Left ventricle myocardium superior (tissue), 1 donor: ENCODE measurements around the gene NGEF. TPM values are rescaled to one million over a fixed set of nuclear protein-coding genes. Genes with fewer than 3 reads are reported as not detected.
"Not testable (repeated sequence)": the region's sequence is repeated elsewhere in the genome, so short reads cannot be mapped to it uniquely, and the experiment has no call there.

Source experiments
- ATAC-seq: fragments of 200-7000 bp; cut with Tn5 transposase; one replicate; pipeline ENCODE4 v1.9.1; 2020; ENCODE audit warnings: mild to moderate bottlenecking, moderate library complexity
- DNase-seq: peaks from one replicate; pipeline ENCODE4 v3.0.0-alpha.2; 2020
- intact Hi-C: fragments of 100-400 bp; cut with micrococcal nuclease; formaldehyde crosslinking; loops from one replicate; pipeline ENCODE4 v1.11.0; 2022
- total RNA-seq: library from RNA; stranded (reverse); fragmentation: NEBNext Ultra II Directional; extraction: Animal tissue kit (Norgen Biotek cat#: 25700); gene quantifications from one replicate; pipeline ENCODE4 v1.2.1, GENCODE V29; 2021
- donor health status: DM: no; HTN: yes; CAD: no; lungs with severe emphysema.

NGEF gene
- total RNA-seq, 1 donor from 2014 or later, result not detected

DNA sequence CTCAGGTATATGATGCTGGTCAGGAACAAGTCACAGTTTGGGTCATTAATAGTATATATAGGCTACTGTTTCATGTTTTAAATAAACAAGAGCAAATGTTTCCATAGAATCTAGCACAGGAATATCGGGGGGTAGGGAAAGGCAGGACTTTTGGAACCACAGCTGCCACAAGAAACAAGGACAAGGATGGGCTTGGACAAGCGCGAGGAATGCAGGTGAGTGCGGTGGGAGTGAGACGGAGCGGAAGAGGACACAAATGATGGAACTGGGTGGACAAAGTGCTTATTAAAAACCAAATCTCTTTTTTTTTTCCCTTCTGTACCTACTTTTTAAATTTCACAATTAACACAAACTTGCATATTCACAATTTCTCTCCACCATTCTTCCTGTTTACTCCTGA lies 93.9 kb downstream of the NGEF start:
- ATAC-seq (no peak), DNase-seq (no peak)
- intact Hi-C loops, result no loop called here

DNA sequence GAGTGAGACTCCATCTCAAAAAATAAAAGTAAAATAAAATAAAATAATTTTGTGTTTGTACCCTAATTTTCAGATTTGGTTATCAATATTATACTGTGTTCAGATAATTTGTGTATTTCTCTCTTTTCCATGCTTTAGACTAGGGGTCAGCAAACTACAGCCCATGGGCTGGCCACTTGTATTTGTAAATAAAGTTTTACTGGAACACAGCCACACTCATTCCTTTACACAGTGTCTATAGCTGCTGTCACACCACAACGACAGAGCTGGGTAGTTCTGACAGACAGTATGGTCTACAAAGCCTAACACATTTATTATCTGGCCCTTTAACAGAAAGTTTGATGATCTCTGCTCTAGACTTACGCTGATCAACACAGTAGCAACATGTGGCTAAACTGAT lies 99.2 kb downstream of the NGEF start:
- intact Hi-C loops, result no loop called here
- DNase-seq, result no peak
- ATAC-seq, result no peak

DNA sequence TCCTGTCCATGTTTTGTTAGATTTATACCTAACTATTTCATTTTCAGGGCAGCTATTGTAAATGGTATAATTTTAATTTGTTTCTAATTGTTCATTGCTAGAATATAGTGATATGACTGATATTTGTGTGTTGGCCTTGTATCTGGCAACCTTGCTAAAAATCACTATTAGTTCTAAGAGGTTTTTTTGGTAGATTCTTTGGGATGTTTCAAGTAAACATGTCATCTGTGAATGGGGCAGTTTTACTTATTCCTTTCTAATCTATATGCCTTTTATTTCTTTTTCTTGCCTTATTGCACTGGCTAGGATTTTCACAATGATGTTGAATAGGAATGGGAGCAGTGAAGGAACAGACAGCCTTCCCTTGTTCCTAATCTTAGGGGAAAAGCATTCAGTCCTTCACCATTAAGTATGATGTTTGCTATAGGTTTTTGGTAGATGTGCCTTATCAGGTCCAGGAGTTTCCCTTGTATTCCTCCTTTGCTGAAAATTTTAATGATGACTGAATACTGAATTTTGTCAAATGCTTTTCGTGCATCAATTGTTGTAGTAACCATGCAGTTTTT lies 101.3 kb downstream of the NGEF start:
- intact Hi-C loops, result no loop called here
- no peak for DNase-seq
- ATAC-seq, result no peak

DNA sequence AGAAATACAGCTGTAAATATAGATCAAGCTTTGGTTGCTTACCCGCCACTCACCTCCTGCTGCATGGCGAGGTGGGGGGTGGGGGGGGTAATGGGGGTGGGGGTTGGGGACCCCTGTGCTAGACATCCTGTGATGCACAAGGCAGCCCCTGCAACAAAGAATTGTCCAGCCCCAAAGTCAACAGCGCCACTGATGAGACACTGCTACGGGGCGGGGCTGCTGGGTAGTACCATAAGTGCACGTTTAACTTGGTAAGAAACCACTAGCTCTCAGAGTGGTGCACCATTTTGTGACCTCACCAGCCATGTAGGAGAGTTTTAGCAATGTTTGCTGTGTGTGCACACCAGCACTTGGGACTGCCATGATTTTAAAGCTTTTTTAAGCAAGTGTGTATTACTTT lies 102.7 kb downstream of the NGEF start:
- ATAC-seq, result no peak
- intact Hi-C loops, result no loop called here
- DNase-seq, result no peak

DNA sequence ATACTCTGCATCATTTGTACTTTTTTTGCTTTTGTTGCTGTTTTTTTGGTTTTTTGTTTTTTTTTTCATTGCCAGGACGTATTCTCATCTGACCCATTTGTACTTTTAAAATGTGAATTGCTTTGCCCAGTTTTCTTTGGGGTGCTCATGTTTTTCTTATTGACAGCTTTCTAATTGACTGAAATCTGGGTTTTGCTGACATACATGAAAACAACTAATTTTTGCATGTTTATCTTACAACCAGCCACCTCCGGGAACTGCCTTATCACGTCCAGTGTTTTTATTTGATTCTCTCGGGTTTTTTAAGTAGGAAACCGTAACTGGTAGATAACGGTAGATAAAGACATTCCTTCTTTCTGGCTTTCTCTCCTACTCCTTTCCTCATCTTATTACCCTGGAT lies 104.4 kb downstream of the NGEF start:
- intact Hi-C loops, result no loop called here
- ATAC-seq, result no peak
- no peak for DNase-seq

DNA sequence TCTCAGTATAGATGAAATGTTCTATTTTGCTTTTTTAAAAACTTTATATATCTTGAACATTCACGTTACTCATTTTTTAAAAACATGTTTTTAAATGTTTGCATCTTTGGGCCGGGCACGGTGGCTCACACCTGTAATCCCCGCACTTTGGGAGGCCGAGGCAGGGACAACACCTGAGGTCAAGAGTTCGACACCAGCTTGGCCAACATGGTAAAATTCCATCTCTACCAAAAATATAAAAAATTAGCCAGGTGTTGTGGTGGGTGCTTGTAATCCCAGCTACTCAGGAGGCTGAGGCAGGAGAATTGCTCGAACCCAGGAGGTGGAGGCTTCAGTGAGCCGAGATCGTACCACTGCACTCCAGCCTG lies 105.4 kb downstream of the NGEF start:
- DNase-seq, result not testable (repeated sequence)

DNA sequence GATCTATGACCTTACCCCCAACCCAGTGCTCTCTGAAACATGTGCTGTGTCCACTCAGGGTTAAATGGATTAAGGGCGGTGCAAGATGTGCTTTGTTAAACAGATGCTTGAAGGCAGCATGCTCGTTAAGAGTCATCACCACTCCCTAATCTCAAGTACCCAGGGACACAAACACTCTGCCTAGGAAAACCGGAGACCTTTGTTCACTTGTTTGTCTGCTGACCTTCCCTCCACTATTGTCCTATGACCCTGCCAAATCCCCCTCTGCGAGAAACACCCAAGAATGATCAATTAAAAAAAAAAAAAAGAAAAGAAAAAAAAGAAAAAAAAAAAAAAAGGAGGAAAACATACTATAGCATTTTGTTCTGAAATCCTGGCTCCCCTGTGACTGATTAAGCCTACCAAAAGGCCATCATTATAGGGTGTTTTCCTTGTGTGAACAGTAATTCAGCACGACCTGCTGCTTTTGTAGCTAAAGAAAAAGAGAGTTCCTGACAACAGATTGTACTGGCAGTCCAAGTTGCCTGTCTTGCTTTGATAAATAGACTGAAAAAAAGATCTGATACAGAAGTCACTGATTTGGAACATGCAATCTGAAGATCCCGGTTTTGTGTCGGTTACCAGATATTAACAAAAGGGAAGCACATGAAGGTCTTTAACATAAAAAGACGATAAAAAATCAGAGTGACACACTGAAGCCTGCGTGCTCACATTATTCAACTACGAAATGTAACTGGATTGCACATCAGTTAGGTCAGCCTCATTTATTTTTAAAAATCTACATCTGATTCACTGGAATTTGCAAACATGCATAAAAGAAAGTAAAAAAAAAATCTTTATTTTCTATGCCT lies 106.0 kb downstream of the NGEF start:
- ATAC-seq, DNase-seq, intact Hi-C loops: not testable (repeated sequence)

More for the DNA sequence above, 105.4 kb downstream of the NGEF start:
- intact Hi-C loops, ATAC-seq: not testable (repeated sequence)

DNA sequence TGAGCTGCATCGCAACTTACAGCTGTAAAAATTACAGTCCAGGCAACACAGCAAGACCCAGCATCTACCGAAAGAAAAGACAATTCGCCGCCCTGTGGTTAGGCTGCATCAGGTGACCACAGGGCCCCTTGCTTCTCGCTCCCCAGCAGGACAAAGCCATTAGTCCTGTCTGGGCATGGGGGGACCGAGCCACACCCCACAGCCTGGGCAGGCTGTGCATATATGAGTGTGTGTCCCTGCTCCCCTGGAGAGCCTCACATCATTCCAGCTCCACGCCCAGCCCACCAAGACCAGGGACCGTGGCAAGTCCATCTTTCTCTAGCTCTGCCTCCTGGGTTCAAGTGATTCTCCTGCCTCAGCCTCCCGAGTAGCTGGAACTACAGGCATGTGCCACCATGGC lies 109.1 kb downstream of the NGEF start:
- intact Hi-C loops, result no loop called here
- ATAC-seq, result no peak
- no peak for DNase-seq

DNA sequence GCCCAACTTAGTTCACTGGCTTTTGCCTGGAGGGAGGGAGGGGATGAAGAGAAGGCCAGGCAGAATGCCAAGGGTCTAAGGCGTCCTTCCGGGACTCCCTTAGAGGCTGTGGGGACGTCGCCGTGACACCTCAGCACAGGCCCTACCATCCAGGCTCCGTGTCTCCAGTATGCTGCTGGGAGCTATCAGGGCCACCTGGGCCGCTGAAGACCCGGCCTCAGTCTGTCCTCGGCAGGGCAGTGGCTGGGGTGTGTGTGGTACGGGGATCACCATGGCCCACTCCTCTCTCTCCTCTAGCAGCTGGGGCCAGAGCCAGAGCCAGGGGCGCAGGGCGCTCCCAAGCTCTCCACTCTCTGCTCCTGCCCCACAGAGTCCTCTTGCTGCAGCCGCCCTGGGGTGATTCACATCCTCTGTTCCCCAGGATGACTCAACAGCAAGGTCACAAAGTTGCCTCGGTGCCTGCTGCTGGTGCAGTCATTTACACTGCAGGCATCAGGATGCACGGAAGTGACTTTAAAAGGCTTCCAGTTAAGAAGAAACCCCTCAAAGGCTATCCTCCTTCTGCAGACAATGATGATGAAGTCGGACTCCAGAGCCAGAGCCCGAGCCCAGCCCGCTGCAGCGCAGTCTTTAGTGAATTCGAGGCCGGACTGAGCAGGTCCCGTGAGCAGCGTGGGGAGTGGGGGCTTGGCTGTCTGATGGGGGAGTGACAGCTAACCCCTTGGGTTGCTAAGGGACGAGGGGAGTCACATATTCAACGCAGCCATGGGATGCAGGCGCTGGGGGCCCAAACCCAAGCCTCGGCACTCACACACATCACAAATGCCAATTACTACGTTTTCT lies 111.1 kb downstream of the NGEF start:
- intact Hi-C loops, result no loop called here
- DNase-seq (no peak), ATAC-seq (no peak)

DNA sequence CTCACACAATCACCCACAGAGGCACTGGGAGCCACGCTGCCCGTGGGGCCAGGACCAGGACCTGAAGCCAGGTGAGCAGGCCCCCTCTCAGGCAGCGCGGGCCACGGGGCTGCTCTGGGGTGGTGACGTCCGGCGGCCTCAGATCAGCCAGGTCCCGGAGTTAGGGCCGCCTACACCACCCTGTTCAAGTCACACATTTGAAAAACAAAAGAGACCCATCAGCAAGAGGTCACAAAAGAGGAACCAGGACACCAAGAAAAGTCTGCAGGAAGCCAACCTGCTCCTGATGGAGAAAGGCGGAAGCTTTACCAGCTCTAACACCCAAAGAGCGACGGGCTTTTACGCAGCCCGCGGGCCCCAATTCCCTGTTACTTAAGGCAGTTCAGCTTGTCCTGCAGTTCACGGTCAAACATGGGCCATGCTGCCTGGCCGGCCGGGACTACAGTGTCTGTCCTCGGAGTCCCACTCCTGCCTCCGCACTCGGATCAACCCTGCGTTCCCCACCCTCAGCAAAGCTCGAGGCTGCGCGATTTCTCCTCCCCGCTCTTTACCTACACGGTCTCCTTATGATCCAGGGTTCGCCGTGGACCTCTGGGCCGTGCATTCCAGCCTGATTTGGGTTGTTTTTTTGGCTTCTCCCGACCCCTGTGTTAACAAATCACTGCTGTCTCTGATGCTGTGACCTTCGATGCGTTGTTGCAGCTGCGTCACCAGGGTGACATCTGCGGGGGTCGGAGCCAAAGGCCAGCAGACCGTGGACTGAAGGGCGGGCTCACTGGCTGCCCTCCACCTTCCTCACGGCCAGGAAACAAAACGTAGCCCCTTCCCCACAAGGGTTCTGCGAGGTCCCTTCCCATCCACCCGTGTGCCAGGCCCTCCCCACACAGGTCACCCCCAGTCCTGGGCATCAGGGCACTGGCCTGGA lies 112.0 kb downstream of the NGEF start:
- DNase-seq (no peak), ATAC-seq (no peak)
- intact Hi-C loops, result no loop called here

DNA sequence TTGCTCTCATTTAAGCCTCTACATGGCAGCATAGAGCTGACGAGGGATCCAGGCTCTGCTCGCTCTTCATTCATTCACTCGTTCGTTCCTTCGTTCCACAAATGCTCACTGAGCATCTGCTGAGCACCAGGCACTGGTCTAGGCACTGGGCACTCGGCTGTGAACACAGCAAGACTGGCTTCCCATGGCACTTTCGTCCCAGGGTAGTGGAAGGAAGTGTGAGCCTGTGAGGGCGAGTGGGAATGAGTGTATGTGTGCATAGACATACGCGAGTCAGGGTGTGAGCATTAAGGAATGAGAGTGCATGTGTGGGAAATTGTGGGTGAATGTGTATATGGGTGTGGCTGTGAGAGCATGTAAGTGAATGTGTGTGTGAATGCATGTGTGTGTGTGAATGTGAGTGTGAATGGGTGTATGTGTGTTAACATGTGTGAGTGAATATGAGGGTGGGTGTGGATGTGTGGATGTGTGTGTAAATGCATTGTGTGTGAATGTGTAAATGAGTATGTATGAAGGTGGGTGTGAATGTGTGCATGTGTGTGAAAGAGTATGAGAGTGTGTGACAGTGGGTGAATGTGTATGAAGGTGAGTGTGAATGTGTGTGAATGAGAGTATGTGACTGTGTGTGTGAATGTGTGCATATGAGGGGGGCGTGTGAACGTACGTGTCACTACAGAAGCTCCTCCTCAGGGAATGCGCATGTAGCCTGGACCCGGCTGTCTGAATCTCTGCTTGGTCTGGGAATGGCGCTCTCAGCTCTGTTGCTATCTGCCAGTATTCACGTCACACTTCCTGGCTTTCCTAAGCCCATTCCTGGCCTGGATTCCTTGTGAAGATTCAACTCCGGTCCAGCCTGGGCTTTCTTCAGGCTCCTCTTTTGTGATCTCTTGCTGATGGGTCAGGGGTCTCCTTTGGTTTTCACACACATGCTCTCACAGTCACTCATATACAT lies 114.2 kb downstream of the NGEF start:
- intact Hi-C loops, result no loop called here
- DNase-seq, result no peak

DNA sequence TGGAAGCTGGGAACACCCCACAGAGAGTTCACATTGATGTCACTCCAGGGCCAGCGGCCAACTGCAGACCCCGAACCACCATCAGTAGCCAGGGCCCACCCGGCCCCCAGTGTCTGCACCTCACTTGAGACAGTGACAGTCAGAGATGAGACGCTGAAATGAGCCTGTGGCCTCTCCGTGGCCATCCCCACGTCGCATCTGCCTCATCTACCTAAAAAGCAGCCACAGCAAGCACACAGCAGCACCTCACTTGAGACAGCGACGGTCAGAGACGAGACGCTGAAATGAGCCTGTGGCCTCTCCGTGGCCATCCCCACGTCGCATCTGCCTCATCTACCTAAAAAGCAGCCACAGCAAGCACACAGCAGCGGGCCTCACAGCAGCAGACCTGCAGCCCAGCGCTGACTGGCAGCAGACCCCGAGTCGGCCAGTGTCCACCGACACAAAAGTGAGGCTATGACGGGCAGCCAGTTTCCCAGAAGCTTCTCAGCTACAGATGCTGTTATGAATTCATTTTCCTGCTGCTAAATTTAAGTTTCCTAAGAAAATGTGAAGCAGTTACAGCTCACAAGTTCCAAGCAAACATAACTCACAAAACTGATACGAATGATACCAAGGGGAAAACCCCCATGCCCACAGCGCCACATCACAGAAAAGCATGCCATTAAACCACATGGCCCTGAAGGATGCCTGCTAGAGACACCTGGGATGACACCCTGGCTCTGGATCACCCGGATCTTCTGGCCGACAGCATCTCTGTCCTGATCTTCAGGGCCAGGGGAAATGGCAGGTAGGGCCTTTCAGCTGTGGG lies 115.3 kb downstream of the NGEF start:
- DNase-seq (no peak), ATAC-seq (no peak)
- intact Hi-C loops, result no loop called here

More for the DNA sequence above, 114.2 kb downstream of the NGEF start:
- ATAC-seq, result no peak

DNA sequence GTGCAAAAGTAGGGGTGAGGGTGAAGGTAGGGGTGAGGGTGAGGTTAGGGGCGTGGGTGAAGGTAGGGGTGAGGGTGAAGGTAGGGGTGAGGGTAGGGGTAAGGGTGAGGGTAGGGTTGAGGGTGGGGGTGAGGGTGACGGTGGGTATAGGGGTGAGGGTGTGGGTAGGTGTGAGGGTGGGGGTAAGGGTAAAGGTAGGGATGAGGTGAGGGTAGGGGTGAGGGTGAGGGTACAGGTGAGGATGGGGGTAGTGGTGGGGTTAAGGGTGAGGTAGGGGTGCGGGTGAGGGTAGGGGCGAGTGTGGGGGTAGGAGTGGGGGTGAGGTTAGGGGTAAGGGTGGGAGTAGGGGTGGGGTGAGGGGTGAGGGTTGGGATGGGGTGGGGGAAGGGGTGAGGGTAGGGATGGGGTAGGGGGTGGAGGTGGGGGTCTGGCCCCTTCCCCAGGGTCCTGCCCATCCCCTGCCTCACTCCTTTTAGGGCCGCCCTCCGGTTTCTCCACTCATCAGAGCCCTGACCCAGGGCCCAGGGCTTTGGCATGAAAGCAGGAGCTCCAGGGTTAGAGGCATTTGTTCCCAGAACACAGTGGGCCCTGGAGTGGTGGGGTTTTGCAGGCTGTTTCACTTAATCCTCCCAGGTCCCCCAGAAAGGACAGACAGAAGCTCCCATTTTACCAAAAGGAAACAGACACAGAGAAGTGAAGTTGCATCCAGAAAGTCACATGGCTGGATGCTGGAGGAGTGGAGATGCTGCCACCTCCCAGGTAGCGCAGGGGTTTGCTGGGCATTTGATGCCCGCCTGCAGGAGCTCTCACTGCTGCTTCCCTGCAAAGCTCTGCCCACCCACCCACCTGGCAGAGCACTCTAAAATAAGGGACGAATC lies 116.1 kb downstream of the NGEF start:
- no peak for ATAC-seq
- no peak for DNase-seq
- intact Hi-C loops, result no loop called here

DNA sequence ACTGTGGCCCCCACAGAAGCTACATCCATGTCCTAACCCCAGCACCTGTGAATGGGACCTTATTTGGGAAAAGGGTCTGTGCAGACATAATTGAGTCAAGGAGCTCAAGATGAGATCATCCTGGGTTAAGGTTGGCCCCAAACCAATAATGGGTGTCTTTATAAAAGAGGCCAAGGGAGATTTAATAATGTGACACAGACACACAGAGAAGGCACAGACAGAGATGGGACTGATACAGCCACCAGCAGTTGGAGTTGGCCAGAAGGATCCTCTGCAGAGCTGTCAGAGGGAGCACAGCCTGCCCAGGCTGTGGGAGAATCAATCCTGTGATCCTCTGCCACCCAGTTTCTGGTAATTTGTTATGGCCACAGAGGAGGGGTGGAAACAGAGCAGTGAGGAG lies 116.9 kb downstream of the NGEF start:
- DNase-seq, result no peak
- intact Hi-C loops, result no loop called here
- no peak for ATAC-seq

DNA sequence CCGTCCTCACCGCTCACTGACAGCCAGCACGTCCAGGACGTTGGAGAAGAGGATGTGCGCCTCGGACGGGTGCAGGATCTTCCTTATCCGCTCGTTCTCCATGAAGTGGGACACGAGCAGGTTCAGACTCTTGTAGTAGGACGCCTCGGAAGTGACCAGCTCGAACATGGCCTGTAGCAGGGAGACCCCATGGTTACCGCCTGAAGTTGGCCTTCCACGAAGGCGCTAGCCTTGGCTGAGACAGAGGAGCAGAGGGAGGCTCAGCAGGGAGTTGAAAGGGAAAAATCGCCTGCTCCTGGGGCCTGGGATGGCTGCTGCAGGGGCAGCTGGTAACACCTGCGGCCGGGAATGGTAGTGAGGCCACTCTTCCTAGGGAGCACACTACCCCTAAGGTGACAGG lies 118.3 kb downstream of the NGEF start:
- ATAC-seq, result no peak
- DNase-seq, result no peak
- intact Hi-C loops, result no loop called here

DNA sequence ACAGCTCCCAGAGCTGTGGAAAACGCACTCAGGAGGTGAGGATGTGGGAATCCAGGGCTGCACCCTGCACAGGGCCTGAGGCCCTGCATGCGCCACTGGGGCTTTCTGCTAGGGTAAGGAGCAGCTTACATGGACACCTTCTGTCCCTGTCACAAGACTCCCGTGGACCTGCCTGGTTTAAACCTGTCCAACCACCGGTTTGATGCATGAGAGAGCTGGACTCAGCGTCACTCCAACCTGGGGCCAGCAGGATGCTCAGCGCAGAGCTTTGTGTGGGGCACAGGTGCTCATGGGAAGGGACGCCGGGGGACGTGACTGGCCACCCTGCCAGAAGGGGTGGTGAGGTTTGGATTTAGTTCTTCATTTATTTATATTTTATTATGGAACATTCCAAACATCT lies 118.8 kb downstream of the NGEF start:
- no peak for DNase-seq
- no peak for ATAC-seq
- intact Hi-C loops, result no loop called here
